Subcutaneous adipose tissue (tissue), 4 donors: ENCODE results near the gene SLC25A52. TPM values are rescaled to one million over a fixed set of nuclear protein-coding genes. Genes with fewer than 3 reads are reported as not detected.

Experiments used
- CTCF ChIP-seq: fragments of 450-650 bp; IDR thresholded peaks from one replicate; pipeline ENCODE4 v1.5.1; 2016; ENCODE audit warnings: low read depth, mild to moderate bottlenecking, control low read depth, antibody characterized with exemption, moderate library complexity
- total RNA-seq, 4 donors: library from RNA; depleted of rRNA; stranded (reverse); fragments of >200 nt; gene quantifications; one replicate each; pipeline ENCODE4 v1.1.0, GENCODE V29; 2016

The SLC25A52 gene
- total RNA-seq, 4 donors from 2014 or later: 0.44 TPM; not detected in 3

- no peak for TF ChIP-seq CTCF
Measured at GRCh38 chr18:31789409-31789808, 28.7 kb upstream of the SLC25A52 start.

- TF ChIP-seq CTCF: no peak
Measured at GRCh38 chr18:31783059-31783458, 22.4 kb upstream of the SLC25A52 start.

- TF ChIP-seq CTCF: no peak
Measured at GRCh38 chr18:31778391-31778950, 17.8 kb upstream of the SLC25A52 start.

GRCh38 chr18:31776093-31776492 lies 15.4 kb upstream of the SLC25A52 start:
- TF ChIP-seq CTCF: no peak

- TF ChIP-seq CTCF: no peak
Measured at GRCh38 chr18:31774962-31775361, 14.3 kb upstream of the SLC25A52 start.

- TF ChIP-seq CTCF: no peak
Measured at GRCh38 chr18:31774477-31774785, 13.8 kb upstream of the SLC25A52 start.

- no peak for TF ChIP-seq CTCF
Measured at GRCh38 chr18:31773774-31774476, 13.2 kb upstream of the SLC25A52 start.
